ENCODE measurements around the gene PLEKHA7.

GRCh38 chr11:16790486-16791190 is 223.6 kb downstream of the PLEKHA7 start:
- TF ChIP-seq CTCF (conservative IDR thresholded peaks at IDR 0.05; ENCODE audit: low read depth, low read length) (no peak), EZH2phosphoT487 (IDR thresholded peaks at IDR 0.05; ENCODE audit: borderline replicate concordance, low read length) (no peak), EZH2 (IDR thresholded peaks at IDR 0.05; ENCODE audit: low read length, unreplicated experiment) (no peak)

Measured in PC-3 (cell line).